GM19463 (cell line): Measurements from ENCODE around the gene KCNQ2.

Experiments
- ATAC-seq: cut with Tn5 transposase; IDR thresholded peaks from one replicate; pipeline ENCODE4 v1.9.1; 2021; ENCODE audit warnings: mild to moderate bottlenecking, moderate library complexity; ENCODE audit not compliant: unreplicated experiment

The KCNQ2 gene

GRCh38 chr20:63374504-63374903 lies 98.0 kb downstream of the KCNQ2 start:
- no peak for ATAC-seq

DNA sequence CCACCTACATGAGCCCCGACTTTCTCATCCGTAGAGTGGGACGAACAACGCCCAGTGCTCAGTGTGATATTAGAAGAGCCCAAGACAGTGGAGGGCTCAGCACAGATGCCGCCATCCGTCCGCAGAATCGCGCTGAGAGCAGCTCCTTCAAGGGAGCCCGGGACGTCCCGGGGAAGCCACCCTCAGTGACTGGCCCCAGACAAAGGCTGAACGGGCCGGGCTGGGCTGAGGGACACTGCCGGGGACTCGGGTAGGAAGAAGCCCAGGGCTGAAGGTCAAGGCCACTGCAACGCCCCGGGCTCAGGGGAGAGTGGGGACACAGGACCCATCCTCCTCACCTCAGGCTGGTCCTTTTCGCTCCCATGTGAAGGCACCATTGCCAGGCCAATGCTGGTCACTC lies 98.5 kb downstream of the KCNQ2 start:
- no peak for ATAC-seq

GRCh38 chr20:63372971-63373885 lies 99.2 kb downstream of the KCNQ2 start:
- ATAC-seq = no peak

DNA sequence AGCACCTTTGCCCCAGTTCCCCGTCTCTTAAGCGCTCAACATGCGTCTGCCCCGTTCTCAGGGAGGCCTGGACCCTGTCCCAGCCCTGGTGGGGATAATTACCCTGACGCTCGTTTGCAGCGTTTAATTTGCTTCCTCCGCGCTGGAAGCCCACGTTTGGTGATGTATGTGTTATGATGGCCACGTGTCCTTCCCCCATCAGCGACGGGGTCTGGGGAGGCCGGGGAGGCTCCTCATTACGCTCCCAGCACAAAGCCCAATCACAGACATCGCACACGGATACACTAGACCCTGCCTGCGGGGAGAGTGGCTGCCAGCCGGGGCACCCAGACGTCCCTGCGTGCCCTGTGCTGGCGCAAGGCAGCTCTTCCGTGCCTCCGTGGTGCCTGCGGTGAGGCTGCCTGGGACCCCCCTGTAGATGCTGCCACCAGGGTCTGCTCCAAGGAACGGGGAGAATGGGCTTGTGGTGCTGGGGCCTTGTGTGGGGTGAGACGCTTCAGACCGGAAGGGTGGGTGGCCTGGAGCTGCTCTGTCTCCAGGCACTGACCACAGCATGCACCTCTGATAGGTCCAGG lies 101.1 kb downstream of the KCNQ2 start:
- no peak for ATAC-seq

- ATAC-seq = no peak
These were observed 101.8 kb downstream of the KCNQ2 start for GRCh38 chr20:63370618-63371187.

GRCh38 chr20:63369724-63370617 lies 102.5 kb downstream of the KCNQ2 start:
- ATAC-seq = no peak

DNA sequence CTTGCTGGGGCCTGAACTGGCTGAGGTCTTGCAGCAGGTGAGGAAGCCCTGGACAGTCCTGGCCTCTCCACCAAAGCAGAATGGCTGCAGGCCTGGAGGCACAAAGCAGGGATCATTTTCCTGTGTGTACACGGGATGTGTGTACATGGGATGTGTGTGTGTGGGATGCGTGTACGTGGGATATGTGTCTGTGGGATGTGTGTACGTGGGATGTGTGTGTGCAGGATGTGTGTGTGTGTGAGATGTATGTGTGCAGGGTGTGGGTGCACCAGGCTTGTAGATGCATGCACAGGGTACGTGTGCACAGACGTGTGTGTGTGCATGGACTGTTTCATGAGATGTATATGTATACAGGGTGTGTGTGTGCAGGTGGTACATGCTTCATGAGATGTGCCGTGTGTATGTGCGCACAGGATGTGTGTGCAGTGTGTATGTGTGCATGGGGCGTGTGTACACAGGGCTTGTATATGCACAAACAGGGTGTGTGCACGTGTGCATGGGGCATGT lies 103.4 kb downstream of the KCNQ2 start:
- ATAC-seq = no peak

GRCh38 chr20:63368151-63368550 lies 104.3 kb downstream of the KCNQ2 start:
- ATAC-seq = no peak

DNA sequence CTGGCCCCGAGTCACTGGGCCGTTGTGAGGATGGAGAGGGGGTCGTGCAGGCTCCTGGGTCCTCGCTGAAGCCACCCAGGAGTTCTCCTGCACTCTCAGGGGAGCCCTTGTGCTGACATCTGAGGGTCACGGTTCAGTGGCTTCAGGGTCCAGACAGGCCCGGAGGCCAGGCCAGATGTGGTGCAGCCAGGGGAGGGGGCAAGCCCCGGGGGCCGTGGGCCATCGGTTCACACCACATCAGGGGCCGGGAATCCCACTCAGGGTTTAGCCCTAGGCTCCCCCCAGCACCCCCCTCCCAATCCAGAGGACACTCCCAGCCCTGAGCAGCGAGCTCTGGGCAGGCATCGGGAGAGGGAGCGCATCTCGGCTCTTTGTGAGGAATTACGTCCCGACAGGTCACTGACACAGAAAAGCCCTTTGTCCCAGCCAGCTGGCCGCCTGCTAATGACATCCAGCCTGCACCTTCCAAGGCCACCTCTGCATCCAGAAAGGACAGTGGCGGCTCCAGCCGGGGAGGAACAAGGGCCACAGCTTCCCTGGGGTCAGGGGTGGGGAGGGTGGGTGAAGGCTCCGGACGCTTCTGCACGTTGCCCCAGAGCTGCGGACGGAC lies 104.9 kb downstream of the KCNQ2 start:
- no peak for ATAC-seq

GRCh38 chr20:63366390-63367365 lies 105.8 kb downstream of the KCNQ2 start:
- ATAC-seq = no peak

DNA sequence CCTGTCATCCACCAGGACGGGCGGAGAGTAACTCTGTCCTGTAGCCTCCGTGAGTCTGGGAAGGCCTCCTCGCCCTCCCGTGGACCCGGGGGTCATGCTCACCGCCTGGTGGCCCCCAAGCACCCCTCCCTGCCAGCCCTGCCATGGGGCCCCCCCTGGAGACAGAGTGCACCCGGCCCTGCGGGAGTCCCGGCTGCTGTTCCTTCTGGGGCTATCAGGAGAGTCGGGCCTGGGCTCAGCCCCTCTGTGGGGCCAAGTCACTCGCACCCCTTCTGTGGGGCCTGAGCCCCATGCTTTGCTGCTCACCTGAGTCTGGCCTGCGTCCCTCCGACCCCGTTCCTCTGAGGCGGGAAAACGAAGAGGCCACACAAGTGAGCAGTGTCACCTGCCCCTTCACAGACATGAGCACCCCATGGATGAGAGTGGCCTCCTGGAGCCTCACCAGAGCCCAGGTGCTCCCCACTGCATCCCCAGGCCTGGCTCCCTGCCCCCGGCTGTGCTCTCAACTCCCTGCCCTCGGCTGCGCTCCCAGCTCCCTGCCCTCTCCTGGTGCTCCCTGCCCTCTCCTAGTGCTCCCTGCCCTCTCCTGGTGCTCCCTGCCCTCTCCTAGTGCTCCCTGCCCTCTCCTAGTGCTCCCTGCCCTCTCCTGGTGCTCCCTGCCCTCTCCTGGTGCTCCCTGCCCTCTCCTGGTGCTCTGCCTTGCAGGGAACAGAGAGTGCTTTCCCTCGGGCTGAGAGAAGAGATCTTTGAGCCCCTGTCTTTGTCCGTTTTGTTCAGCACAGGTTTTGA lies 106.7 kb downstream of the KCNQ2 start:
- no peak for ATAC-seq

- no peak for ATAC-seq
These were observed 107.5 kb downstream of the KCNQ2 start for GRCh38 chr20:63364801-63365585.

- no peak for ATAC-seq
These were observed 108.4 kb downstream of the KCNQ2 start for GRCh38 chr20:63363981-63364561.

- no peak for ATAC-seq
These were observed 109.2 kb downstream of the KCNQ2 start for GRCh38 chr20:63363013-63363957.

DNA sequence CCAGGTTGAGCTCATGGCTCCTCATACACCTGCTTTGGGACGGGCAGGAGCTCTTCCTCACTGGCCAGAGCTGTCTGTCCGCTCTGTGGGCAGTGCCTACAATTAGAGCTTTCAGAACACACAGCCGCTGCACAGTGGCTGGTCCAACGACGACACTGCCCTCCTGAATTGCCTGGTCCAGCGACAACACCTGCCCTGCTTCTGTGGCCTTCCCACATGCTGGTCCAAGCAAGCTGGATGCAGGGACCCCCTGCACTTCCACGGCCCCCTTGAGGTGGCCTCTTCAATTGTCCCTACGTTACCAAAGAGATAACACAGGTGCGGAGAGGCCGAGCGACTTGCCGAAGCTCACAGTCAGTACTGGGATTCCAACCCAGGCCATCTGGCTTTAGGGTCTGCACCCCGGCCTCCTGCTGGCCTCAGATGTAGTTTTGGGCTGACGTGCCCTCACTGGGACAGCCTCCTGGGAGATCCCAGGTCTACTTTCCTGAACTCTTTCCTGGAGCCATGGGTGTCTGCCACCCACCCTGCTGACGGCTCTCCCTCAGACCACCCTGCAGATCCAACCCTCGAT lies 109.9 kb downstream of the KCNQ2 start:
- no peak for ATAC-seq
